HG02840 (cell line): Measurements from ENCODE around the gene MXRA5.
"Not testable (repeated sequence)": the region's sequence is repeated elsewhere in the genome, so short reads cannot be mapped to it uniquely, and the experiment has no call there.

ENCODE experiments used
- ATAC-seq: cut with Tn5 transposase; IDR thresholded peaks from one replicate; pipeline ENCODE4 v1.9.1; 2021; ENCODE audit warnings: mild to moderate bottlenecking, moderate library complexity, moderate number of reproducible peaks; ENCODE audit not compliant: unreplicated experiment, low FRiP score

The MXRA5 gene

DNA sequence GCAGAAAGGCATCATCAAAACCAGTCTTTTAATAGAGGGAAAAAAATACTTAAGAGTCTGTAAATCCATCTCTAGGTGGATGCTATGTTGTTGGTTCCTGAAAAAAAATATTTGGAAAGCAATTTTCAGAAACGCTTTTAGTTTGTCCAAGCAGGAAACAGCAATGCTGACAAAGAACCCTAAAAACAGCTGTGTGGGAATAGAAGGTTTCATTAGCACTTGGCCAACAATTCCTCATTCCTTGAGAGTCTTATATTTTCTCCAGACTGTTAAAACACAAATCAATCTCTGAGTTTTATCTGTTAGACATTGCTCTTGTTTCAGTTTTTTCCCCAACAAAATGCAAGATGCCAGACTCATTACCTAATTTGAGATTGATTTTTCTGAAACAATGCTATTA is 6.4 kb downstream of the MXRA5 start:
- ATAC-seq, result no peak

DNA sequence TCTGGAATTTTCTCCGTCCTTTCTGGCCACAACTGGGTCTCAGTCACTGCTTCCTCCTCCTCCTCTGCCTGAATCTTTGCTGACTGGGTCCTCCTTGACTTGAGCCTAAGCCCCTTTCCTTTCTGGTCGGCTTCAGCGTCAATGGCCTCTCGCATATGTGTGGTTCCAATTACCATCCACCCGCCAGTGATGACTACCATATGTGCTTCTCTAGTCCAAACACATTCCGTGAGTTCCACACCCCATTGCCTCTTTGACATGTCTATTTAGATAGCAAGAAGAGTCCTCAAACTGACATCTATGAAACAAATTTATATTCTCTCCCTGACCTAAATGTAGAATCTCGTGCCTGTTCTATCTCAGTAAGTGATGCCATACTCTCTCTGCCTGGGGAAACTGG is 19.8 kb downstream of the MXRA5 start:
- ATAC-seq, result no peak

DNA sequence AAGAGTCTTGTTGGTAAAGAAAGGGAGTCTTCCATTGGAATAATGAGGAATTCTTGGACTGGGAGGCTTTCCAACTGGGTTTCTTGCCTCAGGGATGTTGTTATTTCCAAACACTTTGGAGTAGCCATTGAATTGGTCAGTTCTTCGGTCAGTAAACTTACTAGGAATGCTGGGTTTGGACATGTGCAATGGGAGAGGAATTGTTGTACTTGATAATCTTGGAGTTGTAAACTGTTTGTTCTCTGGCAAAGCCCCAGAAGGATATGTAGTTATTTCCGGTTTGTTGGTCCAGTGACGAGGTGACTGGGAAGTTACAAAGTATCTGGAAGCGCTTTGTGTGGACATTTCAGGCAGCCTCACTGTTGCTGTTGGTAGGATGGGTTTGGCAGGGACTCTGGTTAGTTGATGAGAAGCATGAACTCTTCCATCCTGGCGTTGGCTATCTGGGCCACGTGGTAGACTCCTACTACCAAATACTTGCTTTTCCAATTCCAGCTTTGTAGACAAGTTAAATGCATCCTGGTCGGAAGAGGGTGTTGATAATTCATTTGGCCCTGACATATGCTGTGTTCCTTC is 25.9 kb downstream of the MXRA5 start:
- no peak for ATAC-seq

DNA sequence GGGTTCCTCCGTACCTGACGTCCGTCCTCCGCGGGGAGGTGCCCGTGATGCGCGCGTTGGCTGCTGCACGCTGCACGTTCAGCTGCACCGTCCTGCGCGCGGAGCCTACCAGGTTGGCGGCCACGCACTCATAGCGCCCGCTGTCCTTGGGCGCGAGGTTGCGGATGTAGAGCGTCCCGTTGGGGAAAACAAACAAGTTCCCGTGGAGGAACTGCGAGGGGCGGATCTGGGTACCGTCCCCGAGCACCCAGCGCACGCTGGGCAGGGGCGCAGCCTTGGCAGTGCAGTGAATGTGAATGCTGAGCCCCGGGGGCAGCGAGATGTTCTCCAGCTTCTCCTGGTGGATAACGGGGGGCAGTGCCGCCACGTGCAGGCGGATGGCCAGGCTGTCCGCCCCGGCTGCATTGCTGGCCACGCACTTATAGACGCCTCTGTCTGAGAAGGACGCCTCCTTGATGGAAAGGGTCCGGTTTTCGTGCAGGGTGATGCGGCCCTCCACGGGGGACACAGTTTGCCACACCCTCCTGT is 29.2 kb downstream of the MXRA5 start:
- no peak for ATAC-seq

DNA sequence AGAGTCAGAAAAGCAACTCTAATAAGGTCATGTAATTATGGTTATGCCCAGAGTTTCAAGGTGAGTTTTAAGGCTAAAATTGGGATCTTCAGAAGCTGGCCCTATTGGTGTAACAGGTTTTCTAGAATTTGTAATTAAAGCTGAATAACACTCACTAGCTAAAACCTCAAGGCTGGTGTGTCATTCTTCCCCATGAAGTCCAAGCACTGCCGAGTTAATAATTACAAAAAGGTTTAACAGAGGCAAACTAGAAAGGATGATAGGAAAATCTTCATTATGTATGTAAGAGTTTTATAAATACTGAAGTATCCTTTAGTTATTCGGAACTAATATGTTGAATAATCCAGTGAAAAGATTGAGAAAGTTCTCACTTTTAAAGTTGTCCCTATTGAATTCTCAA is 34.3 kb downstream of the MXRA5 start:
- ATAC-seq, result no peak

DNA sequence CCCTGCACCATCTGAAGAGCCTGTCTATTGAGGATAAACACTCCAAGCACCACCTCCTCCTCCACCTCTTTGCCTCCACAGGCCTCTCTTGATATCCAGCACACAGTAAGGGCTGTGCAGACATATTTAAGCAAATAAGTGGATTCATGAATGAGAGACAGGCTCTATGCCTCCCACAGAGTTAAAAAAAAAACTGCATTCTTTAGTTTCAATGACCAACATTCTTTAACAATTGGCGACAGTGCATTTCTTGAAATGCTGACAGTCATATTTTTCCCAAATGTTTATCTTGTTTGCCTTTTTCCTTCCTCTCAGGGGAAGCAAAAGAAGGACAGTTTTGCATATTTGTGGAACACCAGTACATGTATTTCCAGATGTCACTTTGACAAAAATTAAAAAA is 38.6 kb downstream of the MXRA5 start:
- ATAC-seq, result no peak

DNA sequence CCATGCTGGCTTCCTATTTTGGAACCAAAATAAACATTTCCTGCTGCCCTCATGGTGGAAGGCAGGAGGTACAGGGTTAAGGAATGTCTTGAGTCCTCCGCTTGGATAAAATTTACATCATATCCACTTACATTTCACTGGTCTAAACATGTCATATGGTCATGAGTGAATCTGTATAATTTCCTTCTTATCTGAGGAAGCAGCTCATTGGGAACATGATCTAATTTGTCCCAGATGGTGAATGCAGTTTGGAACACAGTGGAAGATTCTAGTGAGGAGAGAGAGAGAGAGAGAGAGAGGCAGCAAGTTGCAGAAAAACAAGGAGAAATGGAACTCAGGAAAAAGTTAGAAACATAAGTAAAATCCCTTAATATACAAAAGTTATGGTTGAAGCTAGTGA is 46.8 kb downstream of the MXRA5 start:
- ATAC-seq, result no peak

DNA sequence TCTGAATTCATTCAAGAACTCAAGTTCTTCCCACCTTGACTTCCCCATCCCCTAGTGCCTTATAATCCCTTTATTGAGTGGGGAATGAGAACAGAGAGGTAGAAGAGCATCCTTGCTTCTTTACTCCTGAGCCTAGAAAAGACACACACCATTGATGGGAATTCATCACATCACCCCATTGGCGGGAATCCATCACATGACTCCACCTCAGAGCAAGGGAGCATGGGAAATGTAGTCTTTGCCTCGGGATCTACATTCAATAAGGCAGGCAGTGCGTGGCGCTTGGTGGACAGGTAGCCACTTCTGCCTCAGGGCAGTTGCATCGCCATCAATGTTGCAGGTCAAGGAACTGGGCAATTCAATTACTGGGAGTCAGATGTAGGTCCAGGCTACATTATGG is 50.7 kb downstream of the MXRA5 start:
- no peak for ATAC-seq

DNA sequence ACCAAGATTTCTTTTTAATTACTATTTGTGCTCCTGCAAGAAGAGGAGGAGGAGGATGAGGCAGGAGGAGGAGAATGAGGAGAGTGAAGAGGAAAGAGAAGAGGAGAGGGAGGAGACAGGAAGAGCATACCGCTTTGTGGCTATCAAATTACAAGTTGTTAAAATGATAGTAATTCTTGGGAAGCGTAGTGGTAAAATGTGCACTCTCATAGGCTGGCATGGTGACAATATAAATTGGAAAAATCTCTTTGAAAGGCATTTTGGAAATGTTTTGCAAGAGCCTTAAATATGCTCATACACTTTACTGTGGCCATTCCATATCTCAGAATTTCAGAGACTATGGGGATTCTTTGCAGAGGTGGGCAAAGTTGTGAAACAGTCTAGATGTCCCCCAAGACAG is 53.2 kb downstream of the MXRA5 start:
- ATAC-seq, result no peak

DNA sequence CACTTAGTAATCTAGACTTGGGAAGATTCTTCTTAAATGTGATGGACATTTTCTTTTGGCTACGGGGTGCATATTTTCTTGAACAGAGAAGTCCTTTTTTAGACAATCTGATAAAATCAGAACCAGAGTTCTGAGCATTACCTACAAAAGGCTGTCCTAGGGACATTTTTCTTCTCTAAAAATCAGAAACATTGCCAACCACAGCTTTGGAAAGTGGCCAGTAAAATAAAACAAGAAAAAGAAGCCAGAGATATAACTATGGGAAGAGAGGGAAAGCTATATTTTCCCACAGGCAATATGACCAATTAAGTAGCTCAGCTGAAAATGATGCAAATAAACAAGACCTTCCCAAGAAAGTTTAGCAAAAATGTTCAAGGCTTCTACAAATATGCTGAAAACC is 55.9 kb downstream of the MXRA5 start:
- no peak for ATAC-seq

DNA sequence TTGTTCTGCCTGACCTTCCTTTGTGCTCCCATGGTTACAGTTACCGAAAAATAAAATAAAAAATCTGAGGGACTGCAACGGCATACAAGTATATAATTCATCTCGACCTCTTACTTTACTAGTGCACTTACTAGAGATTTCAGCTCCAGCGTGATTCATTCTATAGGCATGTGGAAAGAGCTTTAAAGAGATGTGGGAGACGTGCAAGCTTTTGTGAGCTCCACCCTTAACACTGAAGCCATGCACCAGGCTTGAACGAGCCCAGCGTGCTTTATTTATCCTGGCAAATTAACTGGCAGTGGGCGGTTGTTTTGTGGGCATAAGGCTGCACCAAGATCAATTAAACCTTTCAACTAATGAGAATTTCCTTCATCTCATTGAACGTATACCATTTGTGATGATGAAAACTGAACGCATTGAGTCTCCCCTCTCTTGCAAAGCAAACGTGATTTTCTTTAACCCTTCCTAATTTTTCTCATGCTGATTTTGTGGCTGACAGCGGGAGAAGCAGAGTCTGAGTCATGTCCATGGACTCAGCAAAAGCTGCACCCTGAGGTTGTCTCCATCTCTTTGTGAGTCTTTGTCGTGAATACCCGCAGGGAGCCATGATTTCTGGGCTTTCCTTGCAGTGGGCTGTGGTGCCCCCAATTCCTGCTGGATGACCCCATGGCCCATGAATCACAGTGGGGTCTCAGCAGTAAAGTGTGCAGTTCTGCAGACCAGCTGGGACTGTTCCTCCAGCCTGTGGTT is 60.1 kb downstream of the MXRA5 start:
- no peak for ATAC-seq

DNA sequence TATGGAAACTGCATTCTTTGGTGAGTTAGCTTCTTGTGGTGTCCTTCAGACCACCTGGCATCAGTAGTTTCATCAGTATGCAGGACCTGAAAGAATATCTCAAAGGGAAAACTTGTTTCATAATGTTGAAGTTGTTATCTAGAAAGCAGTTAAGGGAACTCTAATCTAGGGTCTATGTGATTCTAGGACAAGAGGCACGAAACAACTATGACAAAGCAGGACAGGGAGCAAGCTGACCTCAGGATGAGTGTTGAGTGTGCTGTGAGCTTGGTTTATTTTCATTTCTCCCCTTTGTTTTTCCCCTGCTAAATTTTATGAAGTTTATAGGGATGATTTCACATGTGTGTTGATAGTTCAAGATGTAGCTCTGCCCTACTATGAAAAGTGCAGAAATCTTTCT is 65.7 kb downstream of the MXRA5 start:
- no peak for ATAC-seq

DNA sequence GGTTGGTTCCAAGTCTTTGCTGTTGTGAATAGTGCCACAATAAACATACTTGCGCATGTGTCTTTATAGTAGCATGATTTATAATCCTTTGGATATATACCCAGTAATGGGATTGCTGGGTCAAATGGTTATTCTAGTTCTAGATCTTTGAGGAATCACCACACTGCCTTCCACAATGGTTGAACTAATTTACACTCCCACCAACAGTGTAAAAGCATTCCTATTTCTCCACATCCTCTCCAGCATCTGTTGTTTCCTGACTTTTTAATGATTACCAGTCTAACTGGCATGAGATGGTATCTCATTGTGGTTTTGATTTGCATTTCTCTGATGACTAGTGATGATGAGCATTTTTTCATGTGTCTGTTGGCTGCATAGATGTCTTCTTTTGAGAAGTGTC is 72.8 kb downstream of the MXRA5 start:
- not testable (repeated sequence) for ATAC-seq

DNA sequence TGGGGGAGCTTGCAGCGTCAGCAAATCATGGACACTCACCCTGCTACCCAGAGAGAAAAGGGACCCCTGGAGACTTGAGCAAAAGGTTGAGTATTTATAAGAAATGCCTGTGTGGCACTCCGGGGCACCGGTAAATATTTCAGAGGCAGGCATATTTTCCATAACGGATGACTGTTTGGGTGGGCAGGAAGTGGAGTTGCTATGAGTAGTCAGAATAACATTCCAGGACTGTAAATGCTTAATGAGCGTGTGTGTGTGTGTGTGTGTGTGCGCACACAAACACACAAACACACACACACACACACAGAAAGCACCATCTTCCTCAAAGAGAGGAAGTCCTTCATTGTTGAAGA is 74.6 kb downstream of the MXRA5 start:
- ATAC-seq, result no peak

DNA sequence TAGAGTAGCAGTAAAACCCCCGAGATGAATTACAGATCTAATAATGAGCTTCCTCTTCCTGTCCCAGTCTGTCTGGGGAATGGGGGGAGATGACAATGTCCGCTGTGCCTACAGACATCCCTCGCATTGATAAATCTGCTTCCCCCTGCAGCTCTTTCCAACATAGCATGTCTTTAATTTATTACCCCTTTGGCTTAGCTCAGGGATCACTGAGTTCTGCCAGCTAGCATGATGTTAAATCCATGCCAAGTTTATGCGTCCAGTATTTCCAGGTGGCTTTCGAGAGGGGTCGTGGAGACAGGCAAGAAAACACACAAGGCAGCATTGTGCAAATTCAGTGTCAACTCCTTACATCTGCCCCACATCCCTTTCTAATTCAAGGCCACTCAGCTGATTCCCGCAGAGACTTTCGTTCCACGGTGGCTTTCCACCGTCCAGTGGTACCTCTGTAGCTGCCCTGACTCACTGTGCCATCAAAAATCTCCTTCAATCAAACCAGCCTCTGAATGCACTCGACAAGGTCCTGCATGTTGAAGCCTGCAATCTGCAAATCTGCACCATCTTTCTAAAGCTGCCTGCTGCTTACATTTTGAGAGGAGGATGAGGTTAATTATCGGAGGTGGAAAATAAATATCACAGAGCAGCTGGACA is 75.1 kb downstream of the MXRA5 start:
- no peak for ATAC-seq

DNA sequence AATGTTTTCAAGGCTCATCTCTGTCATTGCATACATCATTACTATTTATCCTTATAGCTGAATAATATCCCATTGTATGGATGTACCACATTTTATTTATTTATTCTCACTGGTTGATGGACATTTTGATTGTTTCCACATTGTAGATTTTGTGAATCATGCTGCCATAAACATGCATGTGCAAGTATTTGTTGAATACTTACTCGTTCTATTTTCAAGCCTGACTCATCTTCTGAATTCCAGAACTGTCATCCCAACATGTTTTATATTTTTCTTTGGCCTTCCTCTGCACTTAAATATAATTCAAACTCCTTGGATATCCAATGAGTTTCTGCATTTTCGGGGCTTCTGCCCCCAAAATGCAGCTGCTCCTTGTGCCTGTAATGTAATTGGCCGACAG is 77.6 kb downstream of the MXRA5 start:
- no peak for ATAC-seq

DNA sequence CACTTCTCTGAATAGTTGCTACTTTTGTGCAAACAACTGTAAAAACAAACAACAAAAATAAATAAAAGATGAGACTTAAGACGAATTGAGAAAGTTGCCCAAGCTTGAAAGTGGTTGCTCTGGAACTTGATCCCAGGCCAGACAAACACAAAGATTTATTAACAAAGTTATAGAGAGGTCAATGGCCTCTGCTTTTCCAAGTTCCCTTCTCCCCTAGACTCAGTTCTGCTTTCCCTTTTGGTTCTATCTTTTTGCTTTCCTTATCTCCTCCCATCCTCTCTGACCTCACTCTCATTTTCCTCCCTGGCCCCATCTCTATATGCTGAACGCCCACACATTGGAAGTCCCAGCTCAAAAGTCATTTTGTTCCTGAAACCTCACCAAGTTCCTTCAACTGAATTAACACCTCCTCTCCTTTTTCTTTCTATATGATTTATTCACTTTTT is 82.7 kb downstream of the MXRA5 start:
- no peak for ATAC-seq

DNA sequence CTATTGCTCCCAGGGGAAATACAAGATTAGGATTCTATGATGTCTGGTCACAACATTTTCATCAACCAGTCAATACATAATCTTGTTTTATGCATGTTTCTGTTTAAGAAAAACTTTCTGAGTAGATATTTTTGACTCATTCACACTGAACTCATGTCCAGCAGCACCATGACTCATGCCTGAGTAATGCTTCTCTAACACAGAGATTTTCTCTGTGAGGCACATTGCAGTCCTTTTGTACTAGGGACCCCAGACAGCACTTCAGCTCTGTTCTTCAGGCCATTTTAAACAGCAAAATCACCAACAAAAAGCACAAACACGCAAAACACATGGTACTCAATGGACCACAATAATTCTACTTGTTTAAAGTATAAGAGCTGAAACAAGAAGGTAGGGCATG is 83.6 kb downstream of the MXRA5 start:
- ATAC-seq, result no peak
